NCI-H1436 (cell line): ENCODE results near the gene RNF113B.

Source experiments
- DNase-seq: peaks from one replicate; lab custom pipeline; 2025; lab: John Stamatoyannopoulos, UW

The RNF113B gene

DNA sequence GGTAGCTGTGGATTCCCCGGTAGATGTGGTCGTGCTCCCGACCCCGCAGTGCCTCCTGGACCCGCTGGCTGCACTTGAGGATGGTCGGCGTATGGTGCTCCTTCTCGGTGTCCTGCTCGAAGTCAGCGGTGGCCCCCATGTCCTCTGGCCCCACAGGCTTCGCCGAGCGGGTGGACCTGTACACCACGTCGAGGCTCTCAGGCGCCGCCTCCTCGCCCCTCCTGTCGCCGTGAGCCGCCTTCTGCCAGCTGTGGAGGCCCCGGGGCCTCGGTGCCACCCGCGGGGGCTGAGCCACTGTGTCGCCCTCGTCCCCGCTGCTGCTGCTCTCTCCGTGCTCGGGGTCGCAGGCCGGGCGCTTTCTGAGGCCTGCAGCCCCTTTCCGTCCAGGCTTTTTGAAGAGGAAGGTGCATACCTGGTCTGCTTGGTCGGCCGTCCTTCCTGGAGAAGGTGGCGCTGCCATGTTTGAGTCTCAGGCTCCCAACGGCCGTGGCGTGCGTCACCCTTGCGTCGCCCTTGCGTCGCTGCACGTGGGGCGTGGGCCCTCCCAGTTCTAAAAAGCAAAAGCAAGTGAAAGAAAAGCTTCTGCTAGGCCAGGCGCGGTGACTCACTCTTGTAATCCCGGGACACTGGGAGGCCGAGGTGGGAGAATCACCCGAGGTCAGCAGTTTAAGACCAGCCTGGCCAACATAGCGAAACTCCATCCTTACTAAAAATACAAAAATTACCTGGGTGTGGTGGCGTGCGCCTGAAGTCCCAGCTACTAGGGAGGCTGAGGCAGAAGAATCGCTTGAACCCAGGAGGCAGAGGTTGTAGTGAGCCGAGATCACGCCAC, at the start of gene RNF113B:
TSS of gene RNF113B (minus strand) at position 493 of the 832 bp plus-strand sequence. CDS start at position 460, 33 bp downstream.
- DNase-seq, result no peak

DNA sequence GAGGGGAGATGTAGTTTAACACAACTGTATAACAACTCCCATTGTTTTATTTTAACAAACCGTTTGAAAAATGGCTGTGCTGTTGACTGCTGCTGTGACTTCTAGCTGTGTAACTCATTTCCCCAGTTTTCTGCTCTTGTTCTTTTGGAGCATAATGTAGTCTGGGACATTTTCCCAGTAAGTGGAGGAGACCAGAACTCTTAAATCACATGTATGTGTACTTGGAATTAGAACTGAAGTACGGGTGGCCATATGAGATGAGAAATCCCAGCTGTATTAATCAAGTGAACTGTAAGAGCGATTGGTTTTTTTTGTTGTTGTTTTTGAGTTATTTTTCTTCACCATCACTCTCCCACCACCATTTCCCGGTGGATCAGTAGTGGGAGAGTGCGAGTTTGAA, 49.4 kb upstream of the RNF113B start:
- DNase-seq, result no peak

- DNase-seq, result no peak
Observed at GRCh38 chr13:98225036-98225940, 48.2 kb upstream of the RNF113B start.

DNA sequence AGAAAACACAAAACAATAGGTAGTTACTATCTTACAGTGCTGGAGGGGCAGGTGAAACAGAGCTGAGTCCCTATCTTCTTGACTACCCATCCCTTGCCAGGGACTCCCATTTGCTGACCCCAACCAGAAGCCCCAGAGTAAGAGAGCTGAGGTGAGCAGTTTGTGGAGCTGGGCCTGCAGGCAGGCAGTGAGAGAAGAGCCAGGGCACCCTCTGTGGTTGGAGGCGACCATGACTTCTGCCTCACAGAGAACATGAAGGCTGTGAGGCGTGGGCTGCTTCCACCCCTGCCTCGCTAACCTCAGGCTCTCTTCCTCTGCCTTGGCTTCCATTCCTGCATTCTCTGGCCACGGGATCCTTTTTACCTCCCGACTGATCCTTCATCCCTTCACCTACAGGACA, 47.5 kb upstream of the RNF113B start:
- no peak for DNase-seq

- DNase-seq, result no peak
Observed at GRCh38 chr13:98223741-98224140, 46.7 kb upstream of the RNF113B start.

- DNase-seq, result no peak
Observed at GRCh38 chr13:98222816-98223215, 45.7 kb upstream of the RNF113B start.

GRCh38 chr13:98222081-98222554, 45.0 kb upstream of the RNF113B start:
- no peak for DNase-seq

DNA sequence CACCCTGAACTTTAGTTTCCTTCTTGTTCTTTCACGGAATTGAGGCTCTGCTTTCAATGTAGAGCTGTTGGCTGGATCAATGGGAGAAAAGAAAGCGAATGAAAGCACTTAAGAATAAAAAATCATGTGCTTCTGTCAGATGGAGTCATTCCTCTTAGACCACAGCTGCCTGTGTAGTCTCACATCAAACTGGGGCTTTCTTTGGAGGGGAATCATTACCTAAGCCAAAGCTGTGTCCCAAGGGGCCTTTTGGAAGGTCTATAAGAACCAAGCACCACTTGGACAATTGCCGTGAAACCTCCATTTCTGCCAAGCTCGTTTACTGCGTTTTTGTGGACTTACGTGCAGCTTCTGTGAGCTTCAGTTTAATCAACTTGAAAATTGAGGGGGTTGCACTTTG, 44.2 kb upstream of the RNF113B start:
- peak; percentile 69 for DNase-seq

- no peak for DNase-seq
Observed at GRCh38 chr13:98220271-98220791, 43.3 kb upstream of the RNF113B start.

DNA sequence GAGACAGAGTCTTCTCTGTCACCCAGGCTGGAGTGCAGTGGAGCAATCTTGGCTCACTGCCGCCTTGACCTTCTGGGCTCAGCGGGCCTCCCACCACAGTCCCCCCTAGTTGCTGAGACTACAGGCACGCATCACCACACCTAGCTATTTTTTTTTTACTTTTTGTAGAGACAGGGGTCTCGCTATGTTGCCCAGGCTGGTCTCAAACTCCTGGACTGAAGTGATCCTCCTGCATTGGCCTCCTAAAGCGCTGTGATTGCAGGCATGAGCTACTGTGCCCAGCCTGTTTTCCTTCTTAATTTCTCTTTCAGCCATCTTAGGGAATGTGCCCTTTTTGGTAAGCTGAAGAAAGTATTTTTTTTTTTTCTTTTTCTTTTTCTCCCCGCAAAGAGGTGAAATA, 42.6 kb upstream of the RNF113B start:
- DNase-seq, result no peak

DNA sequence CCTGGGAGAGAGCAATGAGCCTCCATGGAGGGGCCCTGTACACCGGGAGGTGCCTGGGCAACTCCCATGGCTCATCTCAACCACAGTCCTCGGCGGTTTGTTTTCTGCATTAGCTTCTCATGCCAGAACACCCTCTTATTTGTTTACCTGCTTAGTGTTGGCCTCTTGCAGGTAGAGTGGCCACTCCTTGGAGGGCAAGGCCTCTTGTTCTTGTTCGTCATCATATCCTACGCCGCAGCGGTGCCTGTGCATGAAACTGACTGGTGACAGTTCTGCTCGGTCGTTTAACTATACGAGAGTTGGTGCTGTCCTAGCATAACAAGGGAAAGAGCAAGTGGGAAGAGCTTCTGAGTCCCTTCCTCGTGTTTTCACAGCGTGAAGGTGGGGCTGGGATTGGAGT, 40.5 kb upstream of the RNF113B start:
- no peak for DNase-seq

DNA sequence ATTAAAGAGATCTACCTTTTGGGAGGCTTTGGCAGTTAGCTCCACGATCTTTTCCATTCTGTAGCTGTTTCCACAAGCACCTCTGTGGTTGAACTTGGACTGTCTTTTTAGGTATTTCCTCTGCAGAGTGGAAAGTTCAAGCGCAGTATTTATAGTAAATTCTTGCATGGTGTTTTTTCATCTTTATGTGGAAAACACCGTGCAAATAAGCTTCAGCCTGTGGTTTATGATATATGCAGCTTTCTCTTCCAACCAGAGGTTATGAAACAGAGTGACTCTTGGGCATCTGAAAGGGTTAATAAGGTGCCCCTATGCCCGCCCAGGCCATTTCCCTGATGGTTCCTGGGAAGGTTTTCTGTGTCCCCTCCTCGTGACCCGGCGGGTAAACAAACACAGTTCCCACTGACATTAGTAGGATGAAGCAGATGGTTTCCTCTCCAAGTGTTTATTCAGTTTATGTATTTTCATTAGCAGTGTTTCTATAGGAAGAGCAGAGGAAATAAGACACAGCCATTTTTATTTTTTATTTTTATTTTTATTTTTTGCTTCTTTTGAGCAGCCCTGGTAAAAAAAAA, 39.7 kb upstream of the RNF113B start:
- DNase-seq, result no peak

GRCh38 chr13:98216135-98216565, 39.1 kb upstream of the RNF113B start:
- DNase-seq, result no peak

GRCh38 chr13:98215508-98215907, 38.4 kb upstream of the RNF113B start:
- DNase-seq, result no peak

DNA sequence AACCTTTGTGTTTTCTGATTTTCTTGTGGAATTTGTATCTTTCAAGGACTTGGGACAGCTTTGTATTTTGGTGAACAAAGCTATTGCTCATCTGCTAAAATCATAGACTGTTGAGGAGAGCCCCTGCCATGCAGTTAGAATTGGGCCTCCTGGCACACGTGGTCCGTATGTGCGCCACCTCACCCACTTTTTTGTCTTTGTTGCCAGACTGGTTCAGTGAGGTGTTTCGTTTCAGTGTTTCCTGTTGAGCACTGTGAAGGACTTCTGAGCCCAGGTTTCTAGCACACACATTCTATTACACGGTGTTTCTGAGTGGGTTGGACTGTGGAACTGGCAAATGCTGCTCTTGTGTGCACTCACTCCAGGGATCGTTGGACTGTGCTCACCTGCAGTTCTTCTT, 37.6 kb upstream of the RNF113B start:
- DNase-seq, result no peak

DNA sequence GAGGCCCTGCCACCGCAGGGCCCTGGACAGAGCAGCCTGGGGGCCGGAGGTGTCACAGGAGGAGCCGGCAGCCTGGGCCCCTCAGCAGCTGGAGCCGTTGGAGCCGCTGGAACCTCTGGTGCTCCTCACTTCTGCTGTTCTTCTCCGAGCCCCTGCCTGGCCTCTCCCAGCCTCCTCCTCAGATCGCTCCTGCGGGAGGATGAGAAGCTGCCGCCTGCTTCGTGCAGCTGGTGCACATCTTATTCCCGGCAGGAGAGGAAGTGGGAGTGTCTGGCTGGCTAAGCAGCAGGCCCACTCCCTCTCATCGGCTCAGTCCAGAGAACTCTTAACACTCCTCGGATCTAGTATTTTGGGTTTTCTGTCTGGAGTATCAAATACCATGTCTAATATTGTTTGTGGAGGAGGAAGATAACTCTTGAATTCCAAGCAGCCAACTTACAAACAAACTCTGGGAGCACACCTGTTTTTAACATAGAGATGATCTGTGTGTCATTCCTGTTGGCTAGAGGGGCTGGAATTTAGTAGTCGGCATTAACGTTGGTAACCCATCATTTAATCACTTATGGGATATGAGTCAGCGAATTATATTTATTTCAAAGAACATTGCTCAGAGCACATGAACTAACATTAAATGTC, 37.1 kb upstream of the RNF113B start:
- no peak for DNase-seq

GRCh38 chr13:98213354-98213753, 36.3 kb upstream of the RNF113B start:
- DNase-seq, result no peak

- no peak for DNase-seq
Observed at GRCh38 chr13:98212763-98213162, 35.7 kb upstream of the RNF113B start.

- no peak for DNase-seq
Observed at GRCh38 chr13:98208606-98209005, 31.5 kb upstream of the RNF113B start.

GRCh38 chr13:98207416-98207815, 30.3 kb upstream of the RNF113B start:
- DNase-seq, result no peak

DNA sequence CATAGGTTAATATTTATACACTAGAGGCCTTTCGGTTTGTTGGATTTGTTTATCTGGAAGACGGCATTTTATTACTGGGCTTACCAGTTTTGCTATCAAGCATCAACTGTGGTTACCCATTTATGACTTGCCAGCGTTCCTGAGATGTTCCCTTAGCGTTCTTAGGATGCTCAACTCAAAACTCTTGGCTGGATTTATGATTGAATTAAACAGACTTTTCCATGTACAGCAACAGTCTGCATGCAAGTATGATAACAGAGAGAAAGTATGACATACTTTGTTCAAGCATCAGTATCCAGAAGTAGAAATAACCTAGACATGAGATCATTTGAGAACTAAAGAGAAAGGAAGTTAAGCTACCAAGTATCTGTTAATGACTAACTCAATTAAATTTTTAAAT, 29.9 kb upstream of the RNF113B start:
- no peak for DNase-seq

GRCh38 chr13:98204546-98204945, 27.5 kb upstream of the RNF113B start:
- DNase-seq, result no peak
